Stimulated activated CD8-positive, alpha-beta memory T cell treated with anti-CD3 and anti-CD28 coated beads, Interleukin-15, amount 100 ng/mL, for 48 hours (primary cell): ENCODE measurements around the gene SLC39A11.
"Not testable (repeated sequence)": the region's sequence is repeated elsewhere in the genome, so short reads cannot be mapped to it uniquely, and the experiment has no call there.

Experiments
- DNase-seq, 2 donors: peaks; one replicate each; pipeline ENCODE4 v3.0.0-alpha.2; 2020; ENCODE audit warnings: low read depth in 2 of 2

SLC39A11 gene

DNA sequence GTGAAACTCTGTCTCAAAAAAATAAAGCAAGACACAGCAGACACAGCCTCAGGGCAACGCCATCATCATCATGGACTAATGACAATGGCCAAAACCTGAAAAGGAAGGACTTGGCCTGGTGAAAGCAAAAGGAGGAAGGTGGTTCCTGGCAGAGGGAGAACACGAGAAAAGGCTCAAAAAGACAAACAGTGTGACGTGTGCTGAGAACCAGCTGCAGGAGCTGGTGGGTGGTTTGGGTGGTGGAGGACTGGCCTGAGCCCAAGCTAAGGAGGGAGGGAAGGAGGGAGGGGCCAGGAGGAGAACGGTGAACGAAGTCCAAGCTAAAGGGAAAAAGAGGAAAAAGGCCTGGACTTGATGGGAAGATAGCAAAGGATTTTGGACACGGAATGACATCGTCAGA, 85.1 kb downstream of the SLC39A11 start:
- no peak for DNase-seq

DNA sequence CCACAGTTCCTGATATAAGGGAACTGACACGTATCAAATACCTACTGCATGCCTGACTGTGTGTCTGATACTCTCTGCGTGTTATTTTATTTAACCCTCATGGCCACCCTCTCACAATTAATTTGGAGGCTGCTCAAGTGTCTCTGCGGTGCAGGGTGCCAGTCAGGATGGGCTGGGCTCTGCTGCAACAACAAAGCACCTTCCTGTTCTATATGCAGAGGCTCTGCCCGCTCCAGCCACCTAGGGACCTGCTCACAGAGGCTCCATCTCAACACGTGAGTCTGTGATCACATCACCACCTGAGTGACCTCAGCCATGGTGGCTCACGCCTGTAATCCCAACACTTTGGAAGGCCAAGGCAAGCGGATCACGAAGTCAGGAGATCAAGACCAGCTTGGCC, 87.1 kb downstream of the SLC39A11 start:
- DNase-seq, result no peak

- no peak for DNase-seq
Measured at GRCh38 chr17:73003487-73003886, 89.0 kb downstream of the SLC39A11 start.

DNA sequence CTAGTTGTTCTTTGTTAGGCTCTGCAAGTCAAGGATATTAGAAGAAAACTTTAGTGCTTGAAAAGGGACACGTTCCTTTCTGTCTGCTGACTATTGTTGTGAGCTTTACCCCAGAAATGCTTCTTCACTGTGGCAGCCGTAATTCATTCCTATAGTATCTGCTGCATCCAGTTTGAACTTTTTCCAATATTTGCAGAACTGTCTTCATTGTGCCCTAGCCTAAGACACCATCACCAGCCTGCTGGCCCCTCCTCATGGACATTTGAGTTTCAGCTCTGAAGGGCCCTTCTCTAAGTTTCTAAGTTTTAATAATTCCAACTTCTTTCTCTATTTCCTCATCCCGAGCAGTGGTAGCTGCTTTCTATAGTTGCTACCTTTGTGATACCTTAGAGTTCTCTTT, 91.7 kb downstream of the SLC39A11 start:
- DNase-seq, result no peak

- DNase-seq, result not testable (repeated sequence)
Measured at GRCh38 chr17:72999474-72999873, 93.0 kb downstream of the SLC39A11 start.

DNA sequence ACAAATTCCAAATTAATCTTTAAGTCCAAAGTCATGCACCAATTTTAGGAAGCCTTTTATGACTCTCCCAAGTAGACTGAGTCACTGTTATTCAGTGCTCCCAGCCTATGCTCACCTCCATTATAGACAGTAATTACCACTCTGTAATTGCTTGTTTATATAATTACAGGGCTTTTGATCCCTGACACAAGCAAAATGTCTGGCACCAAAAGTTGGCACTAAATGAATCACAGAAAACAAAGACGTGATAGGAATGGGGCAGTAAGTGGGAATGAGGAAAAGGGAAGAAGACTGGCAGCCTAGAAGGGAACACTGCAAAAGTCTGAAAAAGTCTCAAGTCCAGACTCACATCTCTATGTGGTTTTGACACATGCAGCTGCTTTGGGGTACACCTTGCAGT, 94.1 kb downstream of the SLC39A11 start:
- no peak for DNase-seq

DNA sequence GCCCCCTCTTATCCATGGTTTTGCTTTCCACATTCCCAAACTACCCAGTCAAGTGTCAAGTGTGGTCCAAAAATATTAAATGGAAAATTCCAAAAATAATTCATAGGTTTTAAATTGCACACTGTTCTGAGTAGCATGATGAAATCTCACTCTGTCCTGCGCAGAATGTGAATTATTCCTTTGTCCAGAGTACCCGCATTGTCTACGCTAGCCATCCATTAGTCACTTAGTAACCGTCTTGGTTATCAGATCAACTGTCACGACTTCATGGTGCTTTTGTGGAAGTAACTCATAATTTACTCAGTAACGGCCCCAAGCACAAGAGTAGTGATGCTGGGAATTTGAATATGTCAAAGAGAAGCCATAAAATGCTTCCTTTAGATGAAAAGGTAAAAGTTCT, 94.9 kb downstream of the SLC39A11 start:
- DNase-seq, result no peak

- no peak for DNase-seq
Measured at GRCh38 chr17:72996791-72997190, 95.7 kb downstream of the SLC39A11 start.

GRCh38 chr17:72995008-72995656, 97.4 kb downstream of the SLC39A11 start:
- no peak for DNase-seq

DNA sequence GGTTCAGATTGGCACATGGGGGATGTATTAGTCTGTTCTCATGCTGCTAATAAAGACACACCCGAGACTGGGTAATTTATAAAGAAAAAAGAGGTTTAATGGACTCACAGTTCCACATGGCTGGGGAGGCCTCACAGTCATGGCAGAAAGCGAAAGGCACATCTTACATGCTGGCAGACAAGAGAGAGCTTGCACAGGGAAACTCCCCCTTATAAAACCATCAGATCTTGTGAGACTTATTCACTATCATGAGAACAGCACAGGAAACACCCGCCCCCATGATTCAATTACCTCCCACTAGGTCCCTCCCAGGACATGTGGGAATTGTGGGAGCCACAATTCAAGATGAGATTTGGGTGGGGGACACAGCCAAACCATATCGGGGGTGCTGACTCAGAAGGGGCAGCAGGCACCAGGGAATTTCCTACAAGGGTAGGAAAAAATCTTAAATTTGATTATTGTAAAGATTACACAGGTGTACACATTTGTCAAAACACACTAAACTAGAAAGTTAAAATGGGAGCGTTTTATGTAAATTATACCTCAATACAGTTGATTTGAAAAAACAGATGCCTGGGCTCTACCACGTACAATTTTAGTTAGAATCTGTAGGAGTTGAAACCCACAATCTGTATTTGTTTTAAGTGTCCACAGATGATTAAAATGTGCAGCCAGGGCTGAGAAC, 99.6 kb downstream of the SLC39A11 start:
- DNase-seq, result peak; percentile 3 to 13

- DNase-seq, result no peak
Measured at GRCh38 chr17:72991651-72992050, 100.8 kb downstream of the SLC39A11 start.

GRCh38 chr17:72989074-72989610, 103.3 kb downstream of the SLC39A11 start:
- no peak for DNase-seq

- DNase-seq, result no peak
Measured at GRCh38 chr17:72988451-72988850, 104.0 kb downstream of the SLC39A11 start.

DNA sequence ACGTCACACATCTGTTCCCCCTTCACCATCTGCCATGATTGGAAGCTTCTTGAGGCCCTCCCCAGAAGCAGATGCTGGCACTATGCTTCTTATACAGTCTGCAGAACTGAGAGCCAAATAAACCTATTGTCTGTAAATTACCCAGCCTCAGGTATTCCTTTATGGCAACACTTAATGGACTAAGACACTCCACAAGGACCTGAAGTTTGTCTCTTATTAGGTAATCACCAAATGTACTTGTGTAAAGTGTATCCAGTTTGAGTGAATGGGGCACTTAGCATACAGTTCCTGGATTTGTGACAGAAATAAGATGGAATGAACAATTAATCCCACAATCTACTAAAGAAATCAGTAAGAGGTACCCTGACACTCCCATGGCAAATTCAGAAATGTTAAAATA, 105.3 kb downstream of the SLC39A11 start:
- DNase-seq, result no peak

DNA sequence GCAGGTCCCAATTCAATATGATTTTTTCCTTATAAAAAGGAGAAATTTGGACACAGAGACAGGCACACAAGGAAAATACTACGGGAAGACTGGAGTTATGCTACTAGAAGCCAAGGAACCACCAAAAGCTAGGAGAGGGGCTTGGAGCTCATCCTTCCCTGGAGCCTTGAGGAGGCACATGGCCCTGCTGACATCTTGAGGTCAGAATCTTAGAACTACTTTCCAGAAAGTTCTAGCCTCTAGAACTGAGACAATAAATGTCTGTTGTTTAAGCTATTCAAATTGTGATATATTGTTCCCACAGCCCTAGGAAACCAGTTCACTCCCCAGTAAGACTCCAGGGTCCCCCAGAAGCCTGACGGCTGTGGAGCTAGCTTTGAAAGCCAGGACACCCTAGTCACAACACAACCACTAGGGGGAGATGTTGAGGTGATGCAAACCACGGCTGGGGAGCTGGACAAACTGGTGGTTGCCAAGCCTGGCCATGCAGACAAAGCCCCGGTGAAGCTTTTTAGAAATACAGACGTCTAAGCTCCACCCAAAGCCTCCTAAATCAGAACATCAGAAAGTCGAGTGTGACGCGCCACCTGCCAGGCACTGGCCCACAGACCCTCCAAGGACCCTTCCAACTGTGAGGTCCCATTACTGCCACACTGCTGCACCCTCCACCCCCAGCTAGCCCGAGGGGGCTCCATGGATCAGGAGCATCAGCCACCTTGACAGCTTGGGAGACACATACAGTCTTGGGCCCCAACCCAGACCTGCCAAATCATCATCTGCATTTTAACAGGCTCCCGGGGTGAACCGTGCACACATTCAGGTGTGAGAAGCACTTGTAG, 106.4 kb downstream of the SLC39A11 start:
- peak; percentile 14 to 15 for DNase-seq

DNA sequence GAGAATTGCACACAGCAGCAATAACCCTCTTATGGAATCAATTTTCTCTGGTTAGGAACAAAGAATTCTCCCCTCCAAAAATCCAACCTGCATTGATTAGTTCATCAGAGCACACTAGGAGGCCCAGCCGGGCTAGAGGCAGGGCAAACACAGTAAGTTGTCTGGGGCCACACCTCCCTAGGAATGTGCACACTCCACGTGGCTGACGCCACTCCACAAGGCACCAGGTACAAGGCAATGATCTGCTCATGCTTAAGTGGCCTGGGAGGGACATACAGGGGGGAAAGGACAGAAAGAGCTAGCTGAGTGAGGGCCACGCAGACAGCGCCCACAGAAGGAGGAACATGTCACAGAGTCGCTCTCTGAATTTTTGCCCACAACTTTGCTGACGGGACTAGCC, 107.6 kb downstream of the SLC39A11 start:
- DNase-seq, result no peak

GRCh38 chr17:72984145-72984925, 108.2 kb downstream of the SLC39A11 start:
- DNase-seq, result no peak

DNA sequence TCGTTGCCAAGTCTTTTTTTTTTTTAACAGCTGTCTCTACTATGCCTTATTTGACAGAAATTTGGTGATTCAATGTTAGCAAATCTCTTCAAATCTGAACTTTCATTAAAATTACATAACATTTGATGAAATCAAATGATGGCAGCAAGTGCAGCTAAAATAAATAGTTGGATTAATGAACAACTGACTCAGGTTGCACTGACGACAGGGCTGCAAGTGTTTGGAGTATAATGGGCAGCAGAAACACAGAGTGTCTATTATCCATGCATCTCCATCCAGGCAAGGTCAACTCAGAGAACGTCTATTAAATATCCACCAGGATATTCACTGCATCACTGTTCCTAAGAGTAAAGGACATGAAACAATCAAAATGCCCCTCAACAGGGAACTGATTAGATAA, 109.8 kb downstream of the SLC39A11 start:
- no peak for DNase-seq

GRCh38 chr17:72978593-72979218, 113.8 kb downstream of the SLC39A11 start:
- no peak for DNase-seq

GRCh38 chr17:72977771-72978417, 114.6 kb downstream of the SLC39A11 start:
- DNase-seq, result no peak
